ENCODE data around the gene MYO1C. TPM values are rescaled to one million over a fixed set of nuclear protein-coding genes. Genes with fewer than 3 reads are reported as not detected.
A peak's percentile ranks its signal among the peaks of the same experiment; 100 is the strongest.

Gene MYO1C
- total and polyA plus RNA-seq, 9 of the 15 experiments (the other 6 are each of a cell fraction or from before 2014, with no cell fraction given) = 0.46 to 32.5 (median 11.6) TPM

DNA sequence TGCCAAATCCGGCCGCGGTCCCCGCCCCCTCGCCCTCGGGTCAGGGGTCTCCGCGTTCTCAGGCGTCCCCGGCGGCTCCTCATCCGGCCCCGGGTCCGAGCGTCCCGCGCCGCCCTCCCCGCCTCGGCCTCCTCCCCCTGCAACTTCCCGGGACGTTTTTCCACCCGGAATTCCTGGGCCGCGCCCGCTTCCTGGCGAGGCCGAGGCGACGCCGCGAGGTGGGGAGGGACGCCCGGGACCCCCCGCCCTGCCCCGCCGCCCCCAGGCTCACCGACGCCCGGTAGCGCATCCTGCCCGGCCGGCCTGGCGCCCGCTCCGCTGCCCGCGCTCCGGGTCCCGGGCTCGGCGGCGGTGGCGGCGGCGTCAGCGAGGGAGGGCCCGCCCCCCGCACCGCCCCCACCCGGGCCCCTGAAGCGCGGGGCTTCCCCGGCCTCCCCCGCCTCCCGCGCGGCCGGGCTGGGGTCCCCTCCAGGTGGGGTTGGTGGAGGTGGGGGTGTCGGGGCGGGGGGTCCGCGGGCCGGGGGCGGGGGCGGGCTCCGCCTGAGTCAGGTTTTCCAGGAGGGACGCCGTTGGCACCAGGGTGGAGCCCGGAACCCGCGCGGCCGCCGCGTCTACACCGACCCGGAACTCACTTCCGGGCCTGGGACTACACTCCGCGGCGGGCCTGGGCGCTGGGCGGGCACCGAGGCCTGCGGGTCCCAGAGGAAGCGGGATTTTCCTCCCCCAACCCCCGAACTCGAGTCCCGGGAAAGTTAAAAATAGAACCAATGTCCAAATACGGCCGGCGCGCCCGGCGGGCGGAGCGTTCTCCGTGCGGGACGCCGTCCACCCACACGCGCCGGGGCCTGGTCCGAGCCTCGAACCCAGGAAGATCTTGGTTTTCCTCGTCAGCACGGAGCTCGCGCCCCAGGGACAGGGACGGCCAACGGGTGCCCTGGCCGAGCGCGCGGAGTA is 6.8 kb downstream of the MYO1C start (continued):
- TF ChIP-seq, protein P1, sequence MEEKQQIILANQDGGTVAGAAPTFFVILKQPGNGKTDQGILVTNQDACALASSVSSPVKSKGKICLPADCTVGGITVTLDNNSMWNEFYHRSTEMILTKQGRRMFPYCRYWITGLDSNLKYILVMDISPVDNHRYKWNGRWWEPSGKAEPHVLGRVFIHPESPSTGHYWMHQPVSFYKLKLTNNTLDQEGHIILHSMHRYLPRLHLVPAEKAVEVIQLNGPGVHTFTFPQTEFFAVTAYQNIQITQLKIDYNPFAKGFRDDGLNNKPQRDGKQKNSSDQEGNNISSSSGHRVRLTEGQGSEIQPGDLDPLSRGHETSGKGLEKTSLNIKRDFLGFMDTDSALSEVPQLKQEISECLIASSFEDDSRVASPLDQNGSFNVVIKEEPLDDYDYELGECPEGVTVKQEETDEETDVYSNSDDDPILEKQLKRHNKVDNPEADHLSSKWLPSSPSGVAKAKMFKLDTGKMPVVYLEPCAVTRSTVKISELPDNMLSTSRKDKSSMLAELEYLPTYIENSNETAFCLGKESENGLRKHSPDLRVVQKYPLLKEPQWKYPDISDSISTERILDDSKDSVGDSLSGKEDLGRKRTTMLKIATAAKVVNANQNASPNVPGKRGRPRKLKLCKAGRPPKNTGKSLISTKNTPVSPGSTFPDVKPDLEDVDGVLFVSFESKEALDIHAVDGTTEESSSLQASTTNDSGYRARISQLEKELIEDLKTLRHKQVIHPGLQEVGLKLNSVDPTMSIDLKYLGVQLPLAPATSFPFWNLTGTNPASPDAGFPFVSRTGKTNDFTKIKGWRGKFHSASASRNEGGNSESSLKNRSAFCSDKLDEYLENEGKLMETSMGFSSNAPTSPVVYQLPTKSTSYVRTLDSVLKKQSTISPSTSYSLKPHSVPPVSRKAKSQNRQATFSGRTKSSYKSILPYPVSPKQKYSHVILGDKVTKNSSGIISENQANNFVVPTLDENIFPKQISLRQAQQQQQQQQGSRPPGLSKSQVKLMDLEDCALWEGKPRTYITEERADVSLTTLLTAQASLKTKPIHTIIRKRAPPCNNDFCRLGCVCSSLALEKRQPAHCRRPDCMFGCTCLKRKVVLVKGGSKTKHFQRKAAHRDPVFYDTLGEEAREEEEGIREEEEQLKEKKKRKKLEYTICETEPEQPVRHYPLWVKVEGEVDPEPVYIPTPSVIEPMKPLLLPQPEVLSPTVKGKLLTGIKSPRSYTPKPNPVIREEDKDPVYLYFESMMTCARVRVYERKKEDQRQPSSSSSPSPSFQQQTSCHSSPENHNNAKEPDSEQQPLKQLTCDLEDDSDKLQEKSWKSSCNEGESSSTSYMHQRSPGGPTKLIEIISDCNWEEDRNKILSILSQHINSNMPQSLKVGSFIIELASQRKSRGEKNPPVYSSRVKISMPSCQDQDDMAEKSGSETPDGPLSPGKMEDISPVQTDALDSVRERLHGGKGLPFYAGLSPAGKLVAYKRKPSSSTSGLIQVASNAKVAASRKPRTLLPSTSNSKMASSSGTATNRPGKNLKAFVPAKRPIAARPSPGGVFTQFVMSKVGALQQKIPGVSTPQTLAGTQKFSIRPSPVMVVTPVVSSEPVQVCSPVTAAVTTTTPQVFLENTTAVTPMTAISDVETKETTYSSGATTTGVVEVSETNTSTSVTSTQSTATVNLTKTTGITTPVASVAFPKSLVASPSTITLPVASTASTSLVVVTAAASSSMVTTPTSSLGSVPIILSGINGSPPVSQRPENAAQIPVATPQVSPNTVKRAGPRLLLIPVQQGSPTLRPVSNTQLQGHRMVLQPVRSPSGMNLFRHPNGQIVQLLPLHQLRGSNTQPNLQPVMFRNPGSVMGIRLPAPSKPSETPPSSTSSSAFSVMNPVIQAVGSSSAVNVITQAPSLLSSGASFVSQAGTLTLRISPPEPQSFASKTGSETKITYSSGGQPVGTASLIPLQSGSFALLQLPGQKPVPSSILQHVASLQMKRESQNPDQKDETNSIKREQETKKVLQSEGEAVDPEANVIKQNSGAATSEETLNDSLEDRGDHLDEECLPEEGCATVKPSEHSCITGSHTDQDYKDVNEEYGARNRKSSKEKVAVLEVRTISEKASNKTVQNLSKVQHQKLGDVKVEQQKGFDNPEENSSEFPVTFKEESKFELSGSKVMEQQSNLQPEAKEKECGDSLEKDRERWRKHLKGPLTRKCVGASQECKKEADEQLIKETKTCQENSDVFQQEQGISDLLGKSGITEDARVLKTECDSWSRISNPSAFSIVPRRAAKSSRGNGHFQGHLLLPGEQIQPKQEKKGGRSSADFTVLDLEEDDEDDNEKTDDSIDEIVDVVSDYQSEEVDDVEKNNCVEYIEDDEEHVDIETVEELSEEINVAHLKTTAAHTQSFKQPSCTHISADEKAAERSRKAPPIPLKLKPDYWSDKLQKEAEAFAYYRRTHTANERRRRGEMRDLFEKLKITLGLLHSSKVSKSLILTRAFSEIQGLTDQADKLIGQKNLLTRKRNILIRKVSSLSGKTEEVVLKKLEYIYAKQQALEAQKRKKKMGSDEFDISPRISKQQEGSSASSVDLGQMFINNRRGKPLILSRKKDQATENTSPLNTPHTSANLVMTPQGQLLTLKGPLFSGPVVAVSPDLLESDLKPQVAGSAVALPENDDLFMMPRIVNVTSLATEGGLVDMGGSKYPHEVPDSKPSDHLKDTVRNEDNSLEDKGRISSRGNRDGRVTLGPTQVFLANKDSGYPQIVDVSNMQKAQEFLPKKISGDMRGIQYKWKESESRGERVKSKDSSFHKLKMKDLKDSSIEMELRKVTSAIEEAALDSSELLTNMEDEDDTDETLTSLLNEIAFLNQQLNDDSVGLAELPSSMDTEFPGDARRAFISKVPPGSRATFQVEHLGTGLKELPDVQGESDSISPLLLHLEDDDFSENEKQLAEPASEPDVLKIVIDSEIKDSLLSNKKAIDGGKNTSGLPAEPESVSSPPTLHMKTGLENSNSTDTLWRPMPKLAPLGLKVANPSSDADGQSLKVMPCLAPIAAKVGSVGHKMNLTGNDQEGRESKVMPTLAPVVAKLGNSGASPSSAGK (IDR thresholded peaks at IDR 0.05) = peak; percentile 40
- TF ChIP-seq L3MBTL2 (IDR thresholded peaks at IDR 0.05) = peak; percentile 54; the same call in 1 of the 2 replicates
- TF ChIP-seq, protein P2, sequence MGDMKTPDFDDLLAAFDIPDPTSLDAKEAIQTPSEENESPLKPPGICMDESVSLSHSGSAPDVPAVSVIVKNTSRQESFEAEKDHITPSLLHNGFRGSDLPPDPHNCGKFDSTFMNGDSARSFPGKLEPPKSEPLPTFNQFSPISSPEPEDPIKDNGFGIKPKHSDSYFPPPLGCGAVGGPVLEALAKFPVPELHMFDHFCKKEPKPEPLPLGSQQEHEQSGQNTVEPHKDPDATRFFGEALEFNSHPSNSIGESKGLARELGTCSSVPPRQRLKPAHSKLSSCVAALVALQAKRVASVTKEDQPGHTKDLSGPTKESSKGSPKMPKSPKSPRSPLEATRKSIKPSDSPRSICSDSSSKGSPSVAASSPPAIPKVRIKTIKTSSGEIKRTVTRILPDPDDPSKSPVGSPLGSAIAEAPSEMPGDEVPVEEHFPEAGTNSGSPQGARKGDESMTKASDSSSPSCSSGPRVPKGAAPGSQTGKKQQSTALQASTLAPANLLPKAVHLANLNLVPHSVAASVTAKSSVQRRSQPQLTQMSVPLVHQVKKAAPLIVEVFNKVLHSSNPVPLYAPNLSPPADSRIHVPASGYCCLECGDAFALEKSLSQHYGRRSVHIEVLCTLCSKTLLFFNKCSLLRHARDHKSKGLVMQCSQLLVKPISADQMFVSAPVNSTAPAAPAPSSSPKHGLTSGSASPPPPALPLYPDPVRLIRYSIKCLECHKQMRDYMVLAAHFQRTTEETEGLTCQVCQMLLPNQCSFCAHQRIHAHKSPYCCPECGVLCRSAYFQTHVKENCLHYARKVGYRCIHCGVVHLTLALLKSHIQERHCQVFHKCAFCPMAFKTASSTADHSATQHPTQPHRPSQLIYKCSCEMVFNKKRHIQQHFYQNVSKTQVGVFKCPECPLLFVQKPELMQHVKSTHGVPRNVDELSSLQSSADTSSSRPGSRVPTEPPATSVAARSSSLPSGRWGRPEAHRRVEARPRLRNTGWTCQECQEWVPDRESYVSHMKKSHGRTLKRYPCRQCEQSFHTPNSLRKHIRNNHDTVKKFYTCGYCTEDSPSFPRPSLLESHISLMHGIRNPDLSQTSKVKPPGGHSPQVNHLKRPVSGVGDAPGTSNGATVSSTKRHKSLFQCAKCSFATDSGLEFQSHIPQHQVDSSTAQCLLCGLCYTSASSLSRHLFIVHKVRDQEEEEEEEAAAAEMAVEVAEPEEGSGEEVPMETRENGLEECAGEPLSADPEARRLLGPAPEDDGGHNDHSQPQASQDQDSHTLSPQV (IDR thresholded peaks at IDR 0.05) = peak; percentile 55; the same call in 1 of the 2 replicates
